GM18870 (cell line): ENCODE data around the gene EIF5A.

ENCODE experiments used
- ATAC-seq: cut with Tn5 transposase; IDR thresholded peaks from one replicate; pipeline ENCODE4 v1.9.1; 2021; ENCODE audit warnings: moderate library complexity; ENCODE audit not compliant: unreplicated experiment

Gene EIF5A

GRCh38 chr17:7352910-7353635 is 45.6 kb downstream of the EIF5A start:
- no peak for ATAC-seq

DNA sequence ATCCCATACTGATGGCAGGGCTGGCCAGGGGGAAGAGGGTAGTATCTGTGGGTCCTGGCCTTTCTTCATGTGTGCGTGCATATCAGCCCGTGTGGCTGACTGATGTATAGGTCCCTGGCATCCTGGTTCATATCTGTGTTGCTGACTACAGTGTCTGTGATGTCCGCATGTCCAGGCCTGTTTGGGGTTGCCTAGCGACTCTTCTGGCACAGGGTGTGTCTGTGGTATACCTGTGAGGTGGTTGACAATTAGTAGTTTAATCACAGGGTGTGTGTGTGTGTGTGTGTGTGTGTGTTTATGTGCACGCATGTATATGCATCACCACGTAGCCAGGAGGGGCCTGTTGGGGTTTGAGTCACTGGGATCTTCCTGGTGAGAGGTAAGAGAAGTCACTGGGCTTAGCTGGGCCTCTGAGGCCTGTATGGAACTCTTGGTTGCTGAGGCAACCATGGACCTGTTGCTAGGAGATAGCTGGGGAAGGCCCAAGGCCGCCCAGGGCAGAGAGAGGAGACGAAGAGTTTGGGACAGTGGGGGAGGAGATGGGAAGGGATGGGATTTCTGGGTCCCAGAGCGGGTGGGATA is 46.9 kb downstream of the EIF5A start:
- no peak for ATAC-seq

- no peak for ATAC-seq
These were observed 47.6 kb downstream of the EIF5A start, which contains the start of gene TMEM95 for GRCh38 chr17:7355053-7355452. Gene TMEM95, plus strand, starts transcription at chr17:7355156. Its CDS starts 49 bp downstream, at chr17:7355205.

DNA sequence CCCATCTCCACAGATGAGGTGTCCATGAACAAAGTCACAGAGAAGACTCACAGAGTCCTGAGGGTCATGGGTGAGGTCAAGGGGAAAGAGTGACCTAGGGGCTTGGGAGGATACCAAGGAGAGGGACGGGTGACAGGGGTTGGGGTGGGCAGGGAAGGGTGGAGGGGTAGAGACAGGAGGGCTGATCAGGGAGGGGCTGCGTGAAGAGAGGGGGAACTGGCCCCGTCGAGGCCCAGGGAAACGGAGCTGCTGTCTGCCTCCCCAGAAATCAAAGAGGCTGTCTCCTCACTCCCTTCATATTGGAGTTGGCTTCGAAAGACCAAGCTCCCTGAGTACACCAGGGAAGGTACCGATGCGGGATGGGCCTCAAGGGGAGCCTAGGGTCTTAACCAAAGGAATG is 48.1 kb downstream of the EIF5A start:
- ATAC-seq: no peak

GRCh38 chr17:7356072-7356549 is 48.7 kb downstream of the EIF5A start:
- no peak for ATAC-seq

DNA sequence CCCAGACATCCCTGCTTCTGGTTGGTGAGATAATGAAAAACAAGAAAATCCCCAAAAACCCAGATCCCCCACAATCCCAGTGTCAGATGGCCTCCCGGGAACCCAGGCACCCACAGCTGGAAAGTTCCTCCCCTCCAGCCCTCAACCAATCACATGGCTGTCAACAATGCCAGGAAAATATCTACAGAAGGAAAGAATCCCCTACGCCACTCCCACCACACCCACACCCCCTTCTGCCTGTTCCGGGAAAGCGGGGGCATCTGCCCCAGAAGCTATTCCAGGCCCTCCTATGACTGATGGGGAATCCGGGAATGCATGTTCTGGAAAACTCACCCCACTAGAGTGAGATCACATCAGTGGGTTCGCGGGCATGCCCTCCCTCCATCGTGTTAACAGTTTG is 49.3 kb downstream of the EIF5A start:
- ATAC-seq: no peak

GRCh38 chr17:7357381-7357780 is 50.0 kb downstream of the EIF5A start:
- ATAC-seq: no peak

DNA sequence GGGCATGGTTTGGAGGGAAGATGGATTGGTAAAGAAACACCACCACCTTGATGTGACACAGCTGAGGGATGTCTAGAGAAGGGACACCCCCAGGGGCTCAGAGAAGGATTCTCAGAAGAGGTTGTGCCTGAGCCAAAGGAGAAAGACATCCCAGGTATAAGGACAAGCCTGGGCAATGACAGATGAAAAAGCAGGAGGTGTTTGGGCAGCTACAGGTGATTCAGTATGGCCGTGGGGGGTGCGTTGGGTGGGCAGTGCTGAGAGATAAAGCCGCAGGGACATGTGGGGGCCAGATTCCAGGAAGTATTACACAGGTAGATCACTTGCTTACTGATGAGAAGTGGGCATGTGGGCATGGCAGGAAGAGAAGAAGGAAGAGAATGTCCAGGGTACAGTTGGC is 54.5 kb downstream of the EIF5A start:
- no peak for ATAC-seq
